DMS79 (cell line): Measurements from ENCODE around the gene LMCD1.

Experiments used
- DNase-seq: peaks from one replicate; lab custom pipeline; 2025; lab: John Stamatoyannopoulos, UW

LMCD1 gene

GRCh38 chr3:8584661-8585060, 83.0 kb downstream of the LMCD1 start:
- DNase-seq, result no peak

- DNase-seq, result no peak
These were observed 88.4 kb downstream of the LMCD1 start for GRCh38 chr3:8589880-8590556.

GRCh38 chr3:8593021-8593827, 91.6 kb downstream of the LMCD1 start:
- no peak for DNase-seq

- no peak for DNase-seq
These were observed 93.6 kb downstream of the LMCD1 start for GRCh38 chr3:8595252-8595651.

- no peak for DNase-seq
These were observed 94.1 kb downstream of the LMCD1 start for GRCh38 chr3:8595695-8596115.

- no peak for DNase-seq
These were observed 94.9 kb downstream of the LMCD1 start for GRCh38 chr3:8596321-8597218.

GRCh38 chr3:8597219-8597853, 95.7 kb downstream of the LMCD1 start:
- no peak for DNase-seq

- DNase-seq, result no peak
These were observed 97.5 kb downstream of the LMCD1 start for GRCh38 chr3:8599146-8599545.

GRCh38 chr3:8600457-8600856, 98.8 kb downstream of the LMCD1 start:
- DNase-seq, result no peak

- DNase-seq, result no peak
These were observed 101.6 kb downstream of the LMCD1 start for GRCh38 chr3:8603115-8603710.

GRCh38 chr3:8604006-8604405, 102.4 kb downstream of the LMCD1 start:
- DNase-seq, result no peak

GRCh38 chr3:8604988-8605387, 103.4 kb downstream of the LMCD1 start:
- DNase-seq, result no peak

- no peak for DNase-seq
These were observed 105.1 kb downstream of the LMCD1 start for GRCh38 chr3:8606701-8607231.

GRCh38 chr3:8607234-8608040, 105.8 kb downstream of the LMCD1 start:
- no peak for DNase-seq

- DNase-seq, result no peak
These were observed 106.6 kb downstream of the LMCD1 start for GRCh38 chr3:8608041-8608790.

- no peak for DNase-seq
These were observed 107.3 kb downstream of the LMCD1 start for GRCh38 chr3:8608791-8609467.

- no peak for DNase-seq
These were observed 109.3 kb downstream of the LMCD1 start for GRCh38 chr3:8610951-8611350.

- DNase-seq, result no peak
These were observed 116.3 kb downstream of the LMCD1 start for GRCh38 chr3:8617921-8618320.

GRCh38 chr3:8618950-8619349, 117.3 kb downstream of the LMCD1 start:
- no peak for DNase-seq
